ENCODE data around the gene CPNE9.

DNA sequence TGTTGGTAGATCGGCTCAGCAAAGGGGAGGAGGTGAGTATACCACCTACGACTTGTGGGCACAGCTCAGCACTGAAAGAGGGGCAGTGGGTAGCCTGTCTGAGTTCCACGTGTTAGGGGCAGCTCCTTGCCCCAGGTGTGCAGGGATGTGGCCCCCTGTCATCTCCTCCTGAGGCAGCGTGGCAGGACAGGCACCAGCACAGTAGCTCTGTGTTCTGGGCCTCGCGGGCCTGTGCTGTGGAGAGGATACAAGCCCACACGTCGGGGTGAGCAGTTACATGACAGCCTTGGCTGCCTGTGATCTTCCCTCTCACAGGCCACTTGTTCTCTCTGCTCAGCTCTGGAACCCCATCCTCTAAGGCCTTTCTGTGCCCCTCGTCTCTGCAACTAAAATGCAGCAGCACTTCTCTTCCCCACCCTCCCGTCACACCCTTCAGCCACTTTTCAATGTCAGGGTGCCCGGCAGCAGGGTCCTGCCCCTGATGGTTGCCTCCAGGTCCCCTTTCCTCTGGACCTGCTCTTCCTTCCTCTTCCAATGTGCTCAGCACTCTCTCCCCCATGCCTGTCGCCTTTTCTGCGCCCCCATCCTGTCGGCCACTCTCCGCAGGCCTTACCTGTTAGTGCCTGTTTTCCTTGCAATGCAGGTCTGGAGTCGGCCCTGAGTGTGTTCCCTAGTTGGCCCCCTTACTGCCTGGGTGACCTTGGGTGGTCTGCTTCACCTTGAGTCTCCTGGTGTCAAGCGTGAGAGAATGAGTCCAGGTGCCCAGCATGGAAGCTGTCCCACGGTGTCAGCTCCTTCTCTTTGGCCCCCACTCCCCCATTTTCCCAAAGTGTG is 18.2 kb upstream of the CPNE9 start:
- no peak for TF ChIP-seq CTCF (IDR thresholded peaks at IDR 0.05)
- TF ChIP-seq RCOR1 (IDR thresholded peaks at IDR 0.05; ENCODE audit: low read length) = no peak
- TF ChIP-seq RAD21 (IDR thresholded peaks at IDR 0.05; ENCODE audit: low read length) = no peak
- TF ChIP-seq, protein P1, sequence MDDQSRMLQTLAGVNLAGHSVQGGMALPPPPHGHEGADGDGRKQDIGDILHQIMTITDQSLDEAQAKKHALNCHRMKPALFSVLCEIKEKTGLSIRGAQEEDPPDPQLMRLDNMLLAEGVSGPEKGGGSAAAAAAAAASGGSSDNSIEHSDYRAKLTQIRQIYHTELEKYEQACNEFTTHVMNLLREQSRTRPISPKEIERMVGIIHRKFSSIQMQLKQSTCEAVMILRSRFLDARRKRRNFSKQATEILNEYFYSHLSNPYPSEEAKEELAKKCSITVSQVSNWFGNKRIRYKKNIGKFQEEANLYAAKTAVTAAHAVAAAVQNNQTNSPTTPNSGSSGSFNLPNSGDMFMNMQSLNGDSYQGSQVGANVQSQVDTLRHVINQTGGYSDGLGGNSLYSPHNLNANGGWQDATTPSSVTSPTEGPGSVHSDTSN (IDR thresholded peaks at IDR 0.05) = no peak
- TF ChIP-seq REST (IDR thresholded peaks at IDR 0.05; ENCODE audit: low read depth, low read length) = no peak
- TF ChIP-seq EZH2phosphoT487 (IDR thresholded peaks at IDR 0.05; ENCODE audit: borderline replicate concordance, low read depth) = no peak
- TF ChIP-seq CHD2 (IDR thresholded peaks at IDR 0.05; ENCODE audit: low read length, partially characterized antibody) = no peak
- no peak for TF ChIP-seq EP300 (IDR thresholded peaks at IDR 0.05; ENCODE audit: borderline replicate concordance in 1 of 2, low read depth in 1 of 2, low read length in 1 of 2)
